Measurements from ENCODE around the gene LMX1B.

LMX1B gene

DNA sequence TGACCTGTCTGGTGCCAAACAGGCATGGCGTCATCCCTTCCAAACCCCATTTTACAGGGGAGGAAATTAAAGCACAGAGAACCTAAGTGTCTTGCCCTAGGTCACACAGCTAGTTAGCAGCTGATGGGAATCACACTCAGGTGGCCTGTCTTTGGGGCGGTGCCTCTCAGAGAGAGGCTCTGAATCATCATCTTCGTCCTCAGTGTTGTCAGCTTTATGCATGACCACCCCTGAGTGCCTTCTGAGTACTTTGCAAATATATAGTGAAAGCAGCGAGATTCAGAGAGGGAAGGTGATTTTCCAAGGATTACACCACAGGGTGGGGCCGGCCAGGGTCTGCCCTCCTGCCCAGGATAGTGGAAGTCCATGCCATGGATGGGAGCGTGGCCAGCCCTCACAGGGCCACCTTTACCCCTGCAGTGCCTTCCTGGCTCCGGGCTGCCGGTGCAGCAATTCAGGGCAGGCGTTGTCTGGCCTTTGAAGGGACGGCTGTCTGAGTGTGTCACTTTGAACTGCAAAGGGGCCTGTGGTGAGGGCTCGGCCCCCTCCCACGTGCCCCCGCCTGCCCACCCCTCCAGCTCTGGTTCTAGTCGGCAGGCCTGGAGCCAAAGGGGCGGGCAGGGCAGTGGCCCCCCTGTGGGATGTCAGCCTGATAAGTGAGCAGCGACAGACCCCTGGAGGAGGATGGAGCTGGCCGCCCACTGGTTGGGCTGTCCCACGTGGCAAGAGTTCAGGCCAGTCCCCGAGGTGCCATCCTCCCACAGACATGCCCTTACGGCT, 16.9 kb downstream of the LMX1B start:
- no peak for DNase-seq (ENCODE audit: low read depth, low spot score)
- no peak overlapping the region for H3K27ac ChIP-seq
- TF ChIP-seq EZH2 (IDR thresholded peaks at IDR 0.05) (no peak), FOXP2 (optimal IDR thresholded peaks at IDR 0.05; ENCODE audit: control extremely low read depth, extremely low read length, insufficient read depth) (no peak), POLR2AphosphoS5 (IDR thresholded peaks at IDR 0.05; ENCODE audit: borderline replicate concordance, low read depth, low read length) (no peak)
- H3K9me3 ChIP-seq (ENCODE audit: low read depth, low read length) = no peaks in the 10 kb centered on the region
- H3K4me3 ChIP-seq = no peak overlapping the region
- no peaks in the 10 kb centered on the region for H3K36me3 ChIP-seq (ENCODE audit: insufficient read depth, low read length)
- H3K9ac ChIP-seq (ENCODE audit: insufficient read length) = no peak overlapping the region

GRCh38 chr9:126631254-126631653, 17.5 kb downstream of the LMX1B start:
- no peak for TF ChIP-seq POLR2AphosphoS5 (IDR thresholded peaks at IDR 0.05; ENCODE audit: borderline replicate concordance, low read depth, low read length)
- TF ChIP-seq FOXP2 (optimal IDR thresholded peaks at IDR 0.05; ENCODE audit: control extremely low read depth, extremely low read length, insufficient read depth) = no peak
- no peak for TF ChIP-seq EZH2 (IDR thresholded peaks at IDR 0.05)
- no peak for DNase-seq (ENCODE audit: low read depth, low spot score)
- Histone ChIP-seq H3K27ac (no peak overlapping the region), H3K4me3 (no peak overlapping the region), H3K9me3 (ENCODE audit: low read depth, low read length) (no peaks in the 10 kb centered on the region), H3K9ac (ENCODE audit: insufficient read length) (no peak overlapping the region), H3K36me3 (ENCODE audit: insufficient read depth, low read length) (no peaks in the 10 kb centered on the region)

DNA sequence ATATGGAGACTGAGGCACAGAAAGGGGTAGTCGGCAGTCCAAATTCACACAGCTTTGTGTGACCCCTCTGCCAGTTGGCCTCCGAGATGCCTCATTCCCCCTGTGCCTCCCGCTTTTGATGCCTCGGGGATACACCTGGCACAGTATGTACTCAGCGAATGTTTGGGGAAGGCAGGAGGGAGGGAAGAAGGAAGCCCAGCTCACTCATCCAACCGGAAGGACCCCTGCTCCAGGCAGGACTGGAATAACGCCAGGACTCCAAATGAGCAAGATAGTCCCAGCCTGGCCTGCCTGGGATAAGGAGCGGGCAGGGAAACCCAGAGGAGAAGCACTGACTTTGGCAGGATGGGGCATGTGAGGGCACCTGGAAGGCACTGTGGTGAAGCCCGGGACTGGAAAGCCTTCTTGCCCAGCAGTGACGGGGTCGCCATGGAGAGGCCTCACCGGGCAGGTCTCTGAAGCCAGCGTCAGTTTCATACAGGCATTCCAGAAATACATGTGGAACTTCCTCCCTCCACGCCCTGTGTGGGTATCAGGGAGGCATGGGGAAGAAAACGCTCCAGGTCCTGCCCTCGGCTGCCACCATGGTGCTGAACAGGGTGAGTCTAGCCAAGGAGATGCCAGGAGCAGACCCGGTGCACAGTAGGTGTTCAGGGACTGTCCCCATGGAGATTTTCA, 20.3 kb downstream of the LMX1B start:
- H3K27ac ChIP-seq = no peak overlapping the region
- no peaks in the 10 kb centered on the region for H3K36me3 ChIP-seq (ENCODE audit: insufficient read depth, low read length)
- H3K9ac ChIP-seq (ENCODE audit: insufficient read length) = no peak overlapping the region
- TF ChIP-seq POLR2AphosphoS5 (IDR thresholded peaks at IDR 0.05; ENCODE audit: borderline replicate concordance, low read depth, low read length) (no peak), FOXP2 (optimal IDR thresholded peaks at IDR 0.05; ENCODE audit: control extremely low read depth, extremely low read length, insufficient read depth) (no peak), EZH2 (IDR thresholded peaks at IDR 0.05) (no peak)
- H3K4me3 ChIP-seq = no peak overlapping the region
- no peaks in the 10 kb centered on the region for H3K9me3 ChIP-seq (ENCODE audit: low read depth, low read length)
- DNase-seq (ENCODE audit: low read depth, low spot score) = no peak

DNA sequence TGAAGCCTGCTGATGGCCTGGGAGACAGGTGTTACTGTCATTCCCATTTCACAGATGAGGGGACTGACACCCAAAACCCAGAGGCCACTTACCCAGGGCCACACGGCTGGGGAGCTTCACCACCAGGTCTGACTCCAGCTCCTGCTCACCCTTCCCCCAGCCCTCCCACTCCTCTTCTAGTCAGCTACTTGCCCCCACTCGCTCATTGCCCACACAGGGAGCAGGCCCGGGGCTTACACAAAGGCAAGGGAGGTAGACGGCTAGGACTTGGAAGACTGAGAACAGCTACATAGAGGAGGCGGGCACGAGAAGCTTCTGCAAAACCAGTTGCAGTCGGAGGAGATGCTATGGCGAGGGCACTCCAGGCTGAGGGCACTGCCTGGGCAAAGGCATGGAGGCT, 21.3 kb downstream of the LMX1B start:
- no peaks in the 10 kb centered on the region for H3K36me3 ChIP-seq (ENCODE audit: insufficient read depth, low read length)
- no peak overlapping the region for H3K9ac ChIP-seq (ENCODE audit: insufficient read length)
- no peak overlapping the region for H3K4me3 ChIP-seq
- DNase-seq (ENCODE audit: low read depth, low spot score) = no peak
- H3K27ac ChIP-seq = no peak overlapping the region
- no peaks in the 10 kb centered on the region for H3K9me3 ChIP-seq (ENCODE audit: low read depth, low read length)
- TF ChIP-seq EZH2 (IDR thresholded peaks at IDR 0.05) (no peak), FOXP2 (optimal IDR thresholded peaks at IDR 0.05; ENCODE audit: control extremely low read depth, extremely low read length, insufficient read depth) (no peak), POLR2AphosphoS5 (IDR thresholded peaks at IDR 0.05; ENCODE audit: borderline replicate concordance, low read depth, low read length) (no peak)

GRCh38 chr9:126635661-126636439, 22.1 kb downstream of the LMX1B start:
- no peak overlapping the region for H3K27ac ChIP-seq
- no peak overlapping the region for H3K4me3 ChIP-seq
- no peak for TF ChIP-seq EZH2 (IDR thresholded peaks at IDR 0.05)
- H3K36me3 ChIP-seq (ENCODE audit: insufficient read depth, low read length) = no peaks in the 10 kb centered on the region
- no peak for DNase-seq (ENCODE audit: low read depth, low spot score)
- H3K9me3 ChIP-seq (ENCODE audit: low read depth, low read length) = no peaks in the 10 kb centered on the region
- no peak overlapping the region for H3K9ac ChIP-seq (ENCODE audit: insufficient read length)

- Histone ChIP-seq H3K27ac (no peak overlapping the region), H3K4me3 (no peak overlapping the region), H3K9ac (ENCODE audit: insufficient read length) (no peak overlapping the region), H3K9me3 (ENCODE audit: low read depth, low read length) (no peaks in the 10 kb centered on the region), H3K36me3 (ENCODE audit: insufficient read depth, low read length) (no peaks in the 10 kb centered on the region)
- DNase-seq (ENCODE audit: low read depth, low spot score) = no peak
- TF ChIP-seq POLR2AphosphoS5 (IDR thresholded peaks at IDR 0.05; ENCODE audit: borderline replicate concordance, low read depth, low read length) (no peak), EZH2 (IDR thresholded peaks at IDR 0.05) (no peak), FOXP2 (optimal IDR thresholded peaks at IDR 0.05; ENCODE audit: control extremely low read depth, extremely low read length, insufficient read depth) (no peak)
These were observed 23.5 kb downstream of the LMX1B start for GRCh38 chr9:126636983-126637798.

DNA sequence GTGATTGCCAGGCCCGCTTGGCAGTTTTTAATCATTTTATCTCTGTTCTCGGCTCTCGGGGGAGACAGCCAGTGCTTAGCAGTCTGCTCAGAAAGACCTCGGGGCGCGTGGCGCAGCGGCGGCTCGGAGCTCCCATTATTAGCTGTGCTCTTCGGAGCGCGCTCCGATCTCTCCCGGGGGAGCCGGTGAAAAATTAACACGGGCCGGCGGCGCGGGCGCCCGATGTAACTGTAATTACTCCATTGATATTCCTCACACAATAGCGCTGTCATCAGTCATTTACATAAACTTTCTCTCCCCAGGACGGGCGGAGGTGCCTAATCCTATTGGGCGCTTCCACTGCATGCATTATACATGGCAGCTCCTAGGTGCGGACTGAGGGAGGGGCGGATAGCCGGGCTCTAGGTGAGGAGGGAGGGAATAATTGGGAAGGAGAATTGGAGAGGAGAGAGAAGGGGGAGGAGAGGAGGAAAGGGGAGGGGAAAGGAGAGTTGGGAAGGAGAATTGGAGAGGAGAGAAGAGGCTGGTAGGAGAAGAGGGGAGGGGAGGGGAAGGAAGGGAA, 24.9 kb downstream of the LMX1B start:
- H3K9me3 ChIP-seq (ENCODE audit: low read depth, low read length) = no peaks in the 10 kb centered on the region
- H3K4me3 ChIP-seq = peak overlapping the region; percentile 61
- no peaks in the 10 kb centered on the region for H3K36me3 ChIP-seq (ENCODE audit: insufficient read depth, low read length)
- no peak overlapping the region for H3K9ac ChIP-seq (ENCODE audit: insufficient read length)
- DNase-seq (ENCODE audit: low read depth, low spot score) = no peak
- no peak overlapping the region for H3K27ac ChIP-seq
- TF ChIP-seq EZH2 (IDR thresholded peaks at IDR 0.05) = peak; percentile 75
- TF ChIP-seq POLR2AphosphoS5 (IDR thresholded peaks at IDR 0.05; ENCODE audit: borderline replicate concordance, low read depth, low read length) = no peak
- TF ChIP-seq FOXP2 (optimal IDR thresholded peaks at IDR 0.05; ENCODE audit: control extremely low read depth, extremely low read length, insufficient read depth) = no peak

Measured in SK-N-MC (cell line).